Esophagus muscularis mucosa (tissue), 4 donors: ENCODE measurements around the gene NCKAP5.

ENCODE experiments used
- CTCF ChIP-seq, 3 experiments: fragments of 200-600 bp in 2 of 3; fragments of 450-650 bp in 1 of 3; sonication (generic) in 2 of 3; IDR thresholded peaks; one replicate each; pipeline ENCODE4 v1.5.1; 2017 to 2019; ENCODE audit warnings: antibody characterized with exemption in 3 of 3, mild to moderate bottlenecking in 2 of 3, moderate library complexity in 1 of 3
- EP300 ChIP-seq: sonication (generic); formaldehyde crosslinking; IDR thresholded peaks from one replicate; pipeline ENCODE4 v1.6.1; 2017; ENCODE audit warnings: antibody characterized with exemption
- POLR2A ChIP-seq: fragments of 450-650 bp; IDR thresholded peaks from one replicate; pipeline ENCODE4 v1.6.1; 2017; ENCODE audit warnings: antibody characterized with exemption, moderate library complexity, mild to moderate bottlenecking, low read depth
- POLR2AphosphoS5 ChIP-seq, 2 donors: sonication (generic); formaldehyde crosslinking; IDR thresholded peaks; one replicate each; pipeline ENCODE4 v1.6.1; 2017; ENCODE audit warnings: antibody characterized with exemption in 2 of 2

GRCh38 chr2:133525090-133525489 is 43.2 kb downstream of the NCKAP5 start:
- no peak for TF ChIP-seq EP300
- TF ChIP-seq POLR2AphosphoS5 (IDR thresholded peaks at IDR 0.05), result no peak
- no peak for TF ChIP-seq CTCF (IDR thresholded peaks at IDR 0.05)
- TF ChIP-seq POLR2A, result no peak
